Measurements from ENCODE around the gene NCOA1. TPM values are rescaled to one million over a fixed set of nuclear protein-coding genes. Genes with fewer than 3 reads are reported as not detected.

NCOA1 gene
- total and polyA plus RNA-seq, 8 donors: 6.2 to 27.0 (median 17.3) TPM

- ATAC-seq: peak in 1 of 4 donors; percentile 9
Measured at GRCh38 chr2:24512404-24512803, 21.4 kb downstream of the NCOA1 start.

GRCh38 chr2:24512831-24513230 lies 21.8 kb downstream of the NCOA1 start:
- TF ChIP-seq CTCF (IDR thresholded peaks at IDR 0.05): no peak
- WGBS, 2 donors: 72 to 74% methylated on average over 6 of the region's 6 CpGs
- DNase-seq (no peak), ATAC-seq (no peak), FAIRE-seq (no peak)
- peaks cover 27 to 59% (median 34%) of the 10 kb centered on the region in 3 donors for H3K4me1 ChIP-seq
- no peak overlapping the region for H3K27ac ChIP-seq
- H3K9me3 ChIP-seq: no peaks in the 10 kb centered on the region
- H3K27me3 ChIP-seq: no peaks in the 10 kb centered on the region
- no peak overlapping the region for H3K4me3 ChIP-seq
- H3K36me3 ChIP-seq: no peaks in the 10 kb centered on the region
- intact Hi-C loops (cut with DNase I): no loop called here

More at GRCh38 chr2:24512404-24512803, 21.4 kb downstream of the NCOA1 start:
- H3K36me3 ChIP-seq: no peaks in the 10 kb centered on the region
- DNase-seq (no peak), FAIRE-seq (no peak)
- H3K27me3 ChIP-seq: no peaks in the 10 kb centered on the region
- no peaks in the 10 kb centered on the region for H3K9me3 ChIP-seq
- no peak overlapping the region for H3K27ac ChIP-seq
- no peak overlapping the region for H3K4me3 ChIP-seq
- peaks cover 27 to 59% (median 32%) of the 10 kb centered on the region in 3 donors for H3K4me1 ChIP-seq
- WGBS, 2 donors: 18 to 19% methylated on average over 2 of the region's 2 CpGs
- intact Hi-C loops (cut with DNase I): no loop called here
- TF ChIP-seq CTCF (IDR thresholded peaks at IDR 0.05): no peak

GRCh38 chr2:24513281-24514071 lies 22.4 kb downstream of the NCOA1 start:
- DNase-seq (no peak), ATAC-seq (no peak), FAIRE-seq (no peak)
- Histone ChIP-seq H3K36me3 (no peaks in the 10 kb centered on the region), H3K27me3 (no peaks in the 10 kb centered on the region), H3K4me3 (no peak overlapping the region), H3K27ac (no peak overlapping the region), H3K4me1 (peaks cover 32 to 52% (median 39%) of the 10 kb centered on the region in 3 donors), H3K9me3 (no peaks in the 10 kb centered on the region)
- 93 to 95% methylated on average over 9 of the region's 9 CpGs for WGBS, 2 donors
- intact Hi-C loops (cut with DNase I): no loop called here
- TF ChIP-seq CTCF (IDR thresholded peaks at IDR 0.05): no peak

- TF ChIP-seq CTCF (IDR thresholded peaks at IDR 0.05): no peak
- ATAC-seq (peak in 1 of 4 donors; percentile 22), DNase-seq (no peak), FAIRE-seq (no peak)
- no peaks in the 10 kb centered on the region for H3K36me3 ChIP-seq
- H3K27me3 ChIP-seq: no peaks in the 10 kb centered on the region
- no peak overlapping the region for H3K4me3 ChIP-seq
- peaks cover 29 to 45% (median 38%) of the 10 kb centered on the region in 3 donors for H3K4me1 ChIP-seq
- H3K27ac ChIP-seq: no peak overlapping the region
- WGBS, 2 donors: 23 to 35% methylated on average over 2 of the region's 2 CpGs
- intact Hi-C loops (cut with DNase I): no loop called here
- no peaks in the 10 kb centered on the region for H3K9me3 ChIP-seq
Measured at GRCh38 chr2:24514820-24515219, 23.8 kb downstream of the NCOA1 start.

GRCh38 chr2:24515335-24515734 lies 24.3 kb downstream of the NCOA1 start:
- Histone ChIP-seq H3K4me1 (peaks cover 29 to 45% (median 38%) of the 10 kb centered on the region in 3 donors), H3K27me3 (no peaks in the 10 kb centered on the region), H3K4me3 (no peak overlapping the region), H3K36me3 (no peaks in the 10 kb centered on the region), H3K9me3 (no peaks in the 10 kb centered on the region), H3K27ac (peak overlapping the region in 1 of 4 donors; percentile 2)
- ATAC-seq (peak; percentile 15 to 54 (median 34)), FAIRE-seq (no peak), DNase-seq (peak in 1 of 6 donors; percentile 15)
- intact Hi-C loops (cut with DNase I): no loop called here
- 15 to 22% methylated on average over 2 of the region's 2 CpGs for WGBS, 2 donors
- no peak for TF ChIP-seq CTCF (IDR thresholded peaks at IDR 0.05)

Data from pancreas (tissue), 10 donors.